GM18505 (cell line): ENCODE measurements around the gene TMEM150B.

ENCODE experiments used
- ATAC-seq: cut with Tn5 transposase; IDR thresholded peaks from one replicate; pipeline ENCODE4 v1.9.1; 2021; ENCODE audit not compliant: unreplicated experiment
- POLR2A ChIP-seq: IDR thresholded peaks from 4 replicates; pipeline ENCODE4 v1.6.1; 2011; ENCODE audit warnings: borderline replicate concordance; ENCODE audit not compliant: insufficient read depth, insufficient read length; ENCODE audit errors: extremely low read depth

TMEM150B gene

GRCh38 chr19:55350620-55351315 is 25.6 kb upstream of the TMEM150B start:
- ATAC-seq: no peak
- no peak for TF ChIP-seq POLR2A

DNA sequence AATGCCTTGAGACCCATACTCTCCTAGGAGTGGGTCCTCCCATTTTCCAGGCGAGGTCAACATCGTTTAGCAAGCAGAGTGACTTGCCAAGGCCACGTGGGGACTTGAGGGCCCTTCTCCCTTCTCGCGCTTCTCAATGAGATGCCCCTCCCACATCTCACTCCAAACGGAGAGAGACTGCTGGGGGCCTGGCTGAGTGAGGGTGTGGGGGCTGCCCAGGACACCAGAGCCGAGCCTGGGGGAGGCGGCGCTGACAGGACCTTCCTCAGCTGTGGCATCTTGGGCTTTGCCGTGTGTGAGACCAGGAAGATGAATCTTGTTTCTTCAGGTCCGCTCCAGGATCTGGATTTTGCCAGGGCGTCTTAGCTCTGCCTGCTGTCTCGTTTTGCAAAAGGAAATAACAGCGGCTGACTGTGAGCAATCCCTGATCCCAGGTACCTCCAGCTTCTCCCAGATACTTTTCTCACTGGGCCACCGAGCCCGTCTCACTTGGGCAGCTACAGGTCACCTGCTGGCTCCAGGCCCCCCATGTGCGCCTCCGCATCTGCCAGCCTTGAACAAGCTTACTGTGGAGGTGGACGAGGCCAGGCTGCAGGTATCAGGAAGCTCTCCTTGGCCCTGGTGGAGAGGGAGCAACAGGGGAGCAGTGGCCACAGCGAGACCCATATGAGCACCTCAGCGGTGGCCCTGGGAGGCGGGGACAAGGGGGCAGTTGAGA is 23.3 kb upstream of the TMEM150B start:
- ATAC-seq: no peak
- no peak for TF ChIP-seq POLR2A

- ATAC-seq: no peak
- no peak for TF ChIP-seq POLR2A
These were observed 22.4 kb upstream of the TMEM150B start for GRCh38 chr19:55347442-55348009.

- TF ChIP-seq POLR2A: no peak
- ATAC-seq: no peak
These were observed 21.7 kb upstream of the TMEM150B start for GRCh38 chr19:55346725-55347441.

DNA sequence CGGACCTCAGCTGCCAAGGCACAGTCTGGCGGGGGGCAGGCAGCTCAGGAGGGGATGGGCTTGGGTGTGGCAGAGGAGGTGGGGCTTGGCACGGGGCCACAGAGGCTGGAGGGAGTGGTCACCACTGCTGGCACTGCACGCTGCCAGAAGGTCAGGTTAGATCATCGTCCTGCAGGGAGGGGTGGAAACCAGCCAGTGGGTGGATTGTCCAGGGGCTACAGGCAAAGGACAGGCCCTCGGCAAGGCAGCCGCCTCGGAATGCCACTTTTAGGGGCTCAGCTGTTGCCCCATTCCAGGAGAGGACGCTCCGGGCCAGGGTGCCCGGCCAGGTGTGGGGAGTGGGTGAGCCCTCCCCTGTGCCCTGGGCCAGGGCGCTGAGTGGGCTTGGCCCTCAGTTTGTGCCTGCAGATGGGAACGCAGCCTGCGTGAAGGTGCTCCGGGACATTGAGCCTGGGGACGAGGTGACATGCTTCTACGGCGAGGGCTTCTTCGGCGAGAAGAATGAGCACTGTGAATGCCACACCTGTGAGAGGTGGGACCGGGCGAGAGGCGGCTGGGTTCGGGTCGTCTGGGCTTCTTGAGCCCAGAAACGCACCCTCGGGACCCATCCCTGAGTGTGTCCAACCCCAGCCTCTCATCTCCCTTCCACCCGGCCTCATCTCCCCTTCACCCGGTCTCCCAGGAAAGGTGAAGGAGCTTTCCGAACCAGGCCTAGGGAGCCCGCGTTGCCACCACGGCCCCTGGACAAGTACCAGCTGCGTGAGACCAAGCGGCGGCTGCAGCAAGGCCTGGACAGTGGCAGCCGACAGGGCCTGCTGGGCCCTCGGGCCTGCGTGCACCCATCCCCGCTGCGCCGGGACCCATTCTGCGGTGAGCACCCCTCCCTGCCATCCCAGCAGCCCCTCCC is 20.9 kb upstream of the TMEM150B start:
- no peak for ATAC-seq

DNA sequence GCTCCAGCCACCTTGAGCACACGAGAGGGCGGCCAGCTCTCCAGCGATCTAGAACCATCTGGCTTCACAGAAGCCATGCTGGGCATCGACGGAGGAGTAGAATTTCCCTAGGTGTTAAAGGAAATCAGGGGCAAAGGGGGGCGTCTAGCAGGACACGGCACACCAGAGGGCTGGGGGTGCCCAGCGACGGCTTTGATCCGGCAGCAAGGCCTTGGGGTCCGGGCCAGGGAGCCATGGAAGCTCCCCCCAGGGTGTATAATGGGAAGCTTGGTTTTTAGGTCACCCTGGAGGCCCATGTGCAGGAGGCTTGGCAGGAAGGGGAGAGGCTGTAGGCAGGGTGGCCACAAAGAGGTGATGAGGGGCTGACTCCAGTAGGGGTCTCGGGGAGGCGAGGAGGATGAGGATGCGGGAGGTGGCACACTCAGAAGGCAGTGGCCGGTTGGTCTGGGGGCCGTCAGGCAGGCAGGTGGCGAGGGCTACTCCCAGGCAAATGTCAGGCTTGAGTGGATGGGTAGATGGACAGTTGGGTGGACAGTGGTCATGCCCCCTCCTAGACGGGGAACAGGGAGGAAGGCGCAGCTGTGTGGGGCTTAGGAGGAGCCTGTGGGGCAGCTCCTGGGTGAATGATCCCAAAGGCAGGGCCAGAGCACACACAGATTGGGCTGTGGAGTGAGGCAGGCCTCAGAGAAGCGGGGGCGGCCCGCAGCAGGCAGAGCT is 20.1 kb upstream of the TMEM150B start:
- ATAC-seq: no peak

More for the DNA sequence above, 20.9 kb upstream of the TMEM150B start:
- no peak for TF ChIP-seq POLR2A

GRCh38 chr19:55344444-55344843 is 19.3 kb upstream of the TMEM150B start:
- TF ChIP-seq POLR2A: no peak
- ATAC-seq: no peak

More for the DNA sequence above, 20.1 kb upstream of the TMEM150B start:
- no peak for TF ChIP-seq POLR2A

- TF ChIP-seq POLR2A: no peak
- ATAC-seq: no peak
These were observed 16.7 kb upstream of the TMEM150B start for GRCh38 chr19:55341595-55342531.

DNA sequence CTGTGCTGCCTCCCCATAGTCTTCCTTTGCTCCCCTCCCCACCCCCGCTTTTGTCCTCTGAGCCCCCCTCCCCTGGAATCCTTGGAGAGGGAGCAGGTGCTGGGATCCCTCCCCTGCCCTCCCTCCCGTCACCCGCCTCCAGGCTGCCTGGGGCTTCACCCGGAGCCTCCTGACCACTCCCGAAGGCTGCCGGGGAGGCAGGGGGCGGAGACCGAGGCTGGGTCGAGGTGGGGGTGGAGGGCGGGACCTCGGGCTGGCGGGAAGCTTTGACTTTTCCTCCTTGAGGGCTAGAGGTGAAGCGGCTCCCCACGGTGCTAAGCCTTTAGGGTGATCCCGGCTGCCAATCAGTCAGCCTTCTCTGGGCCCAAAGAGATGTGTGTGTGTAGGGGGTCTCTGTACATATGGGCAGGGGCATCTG is 16.0 kb upstream of the TMEM150B start:
- no peak for TF ChIP-seq POLR2A
- no peak for ATAC-seq

DNA sequence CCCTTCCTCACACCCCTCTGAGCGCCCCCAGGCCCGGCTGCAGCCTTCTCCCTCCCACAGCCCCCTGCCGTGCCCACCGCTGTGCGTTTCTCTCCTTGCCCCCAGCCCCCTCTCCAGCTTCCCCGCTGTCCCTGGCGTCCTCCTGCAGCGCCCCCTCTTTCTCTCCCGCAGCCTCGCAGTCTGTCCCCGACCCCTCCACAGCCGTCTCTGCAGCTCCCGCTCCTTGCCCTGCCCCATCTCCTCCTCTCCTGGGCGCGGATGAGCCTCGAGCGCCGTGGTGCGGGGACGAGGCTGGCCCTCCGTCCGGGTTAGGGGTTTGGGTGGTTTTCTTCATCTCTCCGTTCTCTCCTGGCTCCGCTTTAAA is 15.6 kb upstream of the TMEM150B start:
- TF ChIP-seq POLR2A: no peak
- no peak for ATAC-seq
